ENCODE results near the gene FKBP1A.

Gene FKBP1A

GRCh38 chr20:1330075-1330830, 62.6 kb downstream of the FKBP1A start:
- DNase-seq = no peak

GRCh38 chr20:1328680-1329330, 64.0 kb downstream of the FKBP1A start, which contains the start of gene SDCBP2:
TSS of gene SDCBP2 (minus strand) at chr20:1329139. CDS start at chr20:1320416, 8,723 bp downstream.
- no peak for DNase-seq

GRCh38 chr20:1327827-1328679, 64.8 kb downstream of the FKBP1A start:
- DNase-seq = no peak

GRCh38 chr20:1327241-1327653, 65.6 kb downstream of the FKBP1A start:
- no peak for DNase-seq

GRCh38 chr20:1326031-1326930, 66.6 kb downstream of the FKBP1A start:
- no peak for DNase-seq

- DNase-seq = peak; percentile 89
Measured at GRCh38 chr20:1325173-1326030, 67.5 kb downstream of the FKBP1A start.

- DNase-seq = no peak
Measured at GRCh38 chr20:1324598-1325172, 68.2 kb downstream of the FKBP1A start.

- no peak for DNase-seq
Measured at GRCh38 chr20:1323830-1324597, 68.8 kb downstream of the FKBP1A start.

GRCh38 chr20:1323256-1323655, 69.6 kb downstream of the FKBP1A start:
- DNase-seq = no peak

GRCh38 chr20:1322511-1323245, 70.2 kb downstream of the FKBP1A start:
- DNase-seq = no peak

- no peak for DNase-seq
Measured at GRCh38 chr20:1321654-1321939, 71.3 kb downstream of the FKBP1A start.

- no peak for DNase-seq
Measured at GRCh38 chr20:1320902-1321653, 71.8 kb downstream of the FKBP1A start.

GRCh38 chr20:1320016-1320415, 72.8 kb downstream of the FKBP1A start:
- DNase-seq = no peak

- no peak for DNase-seq
Measured at GRCh38 chr20:1319462-1319861, 73.4 kb downstream of the FKBP1A start.

- DNase-seq = no peak
Measured at GRCh38 chr20:1319051-1319450, 73.8 kb downstream of the FKBP1A start.
